Fibroblast of the conjunctiva (primary cell): Measurements from ENCODE around the gene CNBP.
"Not testable (repeated sequence)": the region's sequence is repeated elsewhere in the genome, so short reads cannot be mapped to it uniquely, and the experiment has no call there.

Experiments used
- DNase-seq: peaks from one replicate; pipeline ENCODE4 v3.0.0-alpha.2; 2010; ENCODE audit warnings: low read depth

Gene CNBP

GRCh38 chr3:129183569-129184395, at the start of gene CNBP:
TSS of gene CNBP (minus strand) at chr3:129183896. CDS start at chr3:129171757, 12,139 bp downstream.
- DNase-seq, result peak; percentile 88

- DNase-seq, result no peak
These were observed 47.8 kb upstream of the CNBP start for GRCh38 chr3:129231331-129232119.

GRCh38 chr3:129230311-129231019, 46.8 kb upstream of the CNBP start:
- peak; percentile 77 for DNase-seq

- DNase-seq, result no peak
These were observed 45.3 kb upstream of the CNBP start for GRCh38 chr3:129228891-129229585.

- DNase-seq, result peak; percentile 70
These were observed 42.7 kb upstream of the CNBP start for GRCh38 chr3:129226374-129226773.

GRCh38 chr3:129224984-129225393, 41.3 kb upstream of the CNBP start:
- DNase-seq, result no peak

GRCh38 chr3:129224387-129224786, 40.7 kb upstream of the CNBP start:
- DNase-seq, result not testable (repeated sequence)

- DNase-seq, result no peak
These were observed 35.0 kb upstream of the CNBP start for GRCh38 chr3:129218742-129219141.

- no peak for DNase-seq
These were observed 29.5 kb upstream of the CNBP start for GRCh38 chr3:129213238-129213637.

- peak; percentile 53 for DNase-seq
These were observed 28.1 kb upstream of the CNBP start for GRCh38 chr3:129211772-129212171.

GRCh38 chr3:129211345-129211744, 27.6 kb upstream of the CNBP start:
- no peak for DNase-seq

- no peak for DNase-seq
These were observed 23.8 kb upstream of the CNBP start for GRCh38 chr3:129207479-129207878.

GRCh38 chr3:129205109-129205832, 21.6 kb upstream of the CNBP start:
- DNase-seq, result no peak

GRCh38 chr3:129204473-129204872, 20.8 kb upstream of the CNBP start:
- no peak for DNase-seq

GRCh38 chr3:129199366-129199765, 15.7 kb upstream of the CNBP start:
- no peak for DNase-seq

GRCh38 chr3:129197321-129197720, 13.6 kb upstream of the CNBP start:
- no peak for DNase-seq

- DNase-seq, result no peak
These were observed 12.9 kb upstream of the CNBP start for GRCh38 chr3:129196601-129197000.

- DNase-seq, result peak; percentile 81
These were observed 12.1 kb upstream of the CNBP start for GRCh38 chr3:129195731-129196256.

- DNase-seq, result not testable (repeated sequence)
These were observed 6.1 kb upstream of the CNBP start for GRCh38 chr3:129189793-129190192.

- DNase-seq, result no peak
These were observed 4.2 kb upstream of the CNBP start for GRCh38 chr3:129187857-129188256.

GRCh38 chr3:129185783-129186182, 2.1 kb upstream of the CNBP start:
- DNase-seq, result no peak
